Mesendoderm (in vitro differentiated cells): Measurements from ENCODE around the gene IFNG.

Experiments used
- DNase-seq: peaks from one replicate; pipeline ENCODE4 v3.0.0; 2013
- H2AK5ac ChIP-seq: 2 replicates; pipeline ENCODE4 v1.6.1; 2013; ENCODE audit warnings: low read length, inconsistent platforms
- H2BK120ac ChIP-seq: 2 replicates; pipeline ENCODE4 v1.6.1; 2013; ENCODE audit warnings: low read depth, mild to moderate bottlenecking, low read length, moderate library complexity, mixed read lengths
- H2BK15ac ChIP-seq: replicated peaks from 2 replicates; pipeline ENCODE4 v1.6.1; 2013; ENCODE audit warnings: low read depth, mild to moderate bottlenecking, moderate library complexity
- H2BK5ac ChIP-seq: 2 replicates; pipeline ENCODE4 v1.6.1; 2013; ENCODE audit warnings: low read length, inconsistent platforms
- H3K18ac ChIP-seq: 2 replicates; pipeline ENCODE4 v1.6.1; 2013; ENCODE audit warnings: mild to moderate bottlenecking, low read length, mixed read lengths
- H3K23ac ChIP-seq: one replicate; pipeline ENCODE4 v1.6.1; 2013; ENCODE audit warnings: low read length
- H3K27ac ChIP-seq: 2 replicates; pipeline ENCODE4 v1.5.1; 2013; ENCODE audit warnings: low read depth, mild to moderate bottlenecking, inconsistent platforms, low read length, moderate library complexity
- H3K27me3 ChIP-seq: 2 replicates; pipeline ENCODE4 v1.6.1; 2013; ENCODE audit warnings: low read length, control low read depth, mild to moderate bottlenecking, inconsistent platforms; ENCODE audit not compliant: insufficient read depth, poor library complexity
- H3K36me3 ChIP-seq: 2 replicates; pipeline ENCODE4 v1.6.1; 2013; ENCODE audit warnings: low read length, inconsistent platforms; ENCODE audit not compliant: control insufficient read depth, insufficient read depth
- H3K4ac ChIP-seq: one replicate; pipeline ENCODE4 v1.6.1; 2013; ENCODE audit warnings: low read depth, mild to moderate bottlenecking, low read length, moderate library complexity
- H3K4me1 ChIP-seq: 2 replicates; pipeline ENCODE4 v1.6.1; 2013; ENCODE audit warnings: low read depth, low read length, inconsistent platforms; ENCODE audit not compliant: control insufficient read depth
- H3K4me2 ChIP-seq: 2 replicates; pipeline ENCODE4 v1.6.1; 2013; ENCODE audit warnings: low read length
- H3K4me3 ChIP-seq: 2 replicates; pipeline ENCODE4 v1.5.1; 2013; ENCODE audit warnings: mild to moderate bottlenecking, low read length
- H3K56ac ChIP-seq: one replicate; pipeline ENCODE4 v1.6.1; 2013; ENCODE audit warnings: low read length
- H3K79me1 ChIP-seq: 2 replicates; pipeline ENCODE4 v1.6.1; 2013; ENCODE audit warnings: low read length, inconsistent platforms
- H3K79me2 ChIP-seq: 2 replicates; pipeline ENCODE4 v1.6.1; 2013; ENCODE audit warnings: mild to moderate bottlenecking, low read length; ENCODE audit not compliant: control insufficient read depth, insufficient read depth
- H3K9ac ChIP-seq: 2 replicates; pipeline ENCODE4 v1.6.1; 2013; ENCODE audit warnings: low read length, inconsistent platforms
- H4K5ac ChIP-seq: one replicate; pipeline ENCODE4 v1.6.1; 2013; ENCODE audit warnings: low read length
- H4K8ac ChIP-seq: one replicate; pipeline ENCODE4 v1.6.1; 2013; ENCODE audit warnings: low read depth, mild to moderate bottlenecking, control low read depth, low read length, moderate library complexity
- WGBS: extraction: QIAGEN DNeasy Blood & Tissue Kit; methylation state at CpG from one replicate; pipeline ENCODE4 v1.1.7; 2013; ENCODE audit warnings: low lambda C conversion rate, missing lambda C conversion rate; ENCODE audit not compliant: insufficient coverage; ENCODE audit errors: extremely low coverage; 5-methylcytosine and 5-hydroxymethylcytosine counted together

Gene IFNG

DNA sequence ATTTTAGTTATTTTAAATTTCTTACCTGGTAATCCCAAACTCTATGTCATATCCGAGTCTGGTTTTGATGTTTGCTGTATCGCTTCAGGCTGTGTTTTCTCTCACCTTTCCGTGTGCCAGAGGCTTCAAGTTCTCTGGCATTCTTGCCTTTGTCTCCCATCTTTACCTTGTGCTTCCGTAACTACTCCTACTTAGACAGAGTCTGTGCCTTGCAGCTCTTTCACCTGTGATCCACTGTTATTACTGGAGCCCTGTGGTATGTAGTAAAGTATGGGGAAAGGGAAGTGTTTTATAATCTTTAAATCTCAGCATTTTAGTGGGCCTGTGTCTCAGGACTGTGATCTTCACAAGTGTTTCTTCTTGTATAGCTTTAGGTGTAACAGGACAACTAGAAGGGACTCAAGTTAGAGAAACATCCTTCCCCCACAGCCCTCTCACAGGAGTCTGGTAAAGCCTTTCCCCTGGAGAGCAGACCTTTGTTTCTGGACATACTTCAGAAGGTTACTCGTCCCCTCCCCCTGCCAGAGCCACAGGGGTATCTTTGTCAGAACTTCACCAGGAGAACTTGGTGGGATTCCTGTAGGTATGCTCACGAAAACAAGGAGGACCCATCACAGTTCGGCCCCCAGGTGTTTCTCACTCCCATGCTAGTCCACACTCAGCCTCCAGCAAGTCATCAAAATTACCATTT is 11.1 kb downstream of the IFNG start:
- no CpG with 5 or more reads among the region's 7 CpGs for WGBS
- Histone ChIP-seq H2AK5ac (no peak overlapping the region), H3K18ac (no peak overlapping the region), H3K4me3 (no peak overlapping the region), H3K27ac (no peak overlapping the region), H2BK120ac (no peak overlapping the region), H4K5ac (no peak overlapping the region), H3K23ac (no peak overlapping the region), H3K4me1 (peaks cover 4% of the 10 kb centered on the region), H2BK15ac (no peak overlapping the region), H3K56ac (no peak overlapping the region), H3K4ac (no peak overlapping the region), H3K36me3 (no peaks in the 10 kb centered on the region), H3K9ac (no peak overlapping the region), H3K4me2 (no peak overlapping the region), H3K79me2 (no peaks in the 10 kb centered on the region), H2BK5ac (no peak overlapping the region), H3K79me1 (no peaks in the 10 kb centered on the region), H4K8ac (no peak overlapping the region), H3K27me3 (no peaks in the 10 kb centered on the region)
- DNase-seq: peak; percentile 35

- Histone ChIP-seq H3K4me3 (no peak overlapping the region), H3K9ac (no peak overlapping the region), H3K27me3 (no peaks in the 10 kb centered on the region), H4K5ac (no peak overlapping the region), H2BK15ac (no peak overlapping the region), H3K4me1 (peaks cover 5% of the 10 kb centered on the region), H3K4me2 (no peak overlapping the region), H3K27ac (no peak overlapping the region), H2AK5ac (no peak overlapping the region), H3K36me3 (no peaks in the 10 kb centered on the region), H3K56ac (no peak overlapping the region), H4K8ac (no peak overlapping the region), H3K4ac (no peak overlapping the region), H3K79me2 (no peaks in the 10 kb centered on the region), H3K79me1 (no peaks in the 10 kb centered on the region), H3K18ac (no peak overlapping the region), H3K23ac (no peak overlapping the region), H2BK120ac (no peak overlapping the region), H2BK5ac (no peak overlapping the region)
- peak; percentile 80 for DNase-seq
These were observed 19.0 kb downstream of the IFNG start for GRCh38 chr12:68140556-68140955.

GRCh38 chr12:68139941-68140340 is 19.6 kb downstream of the IFNG start:
- Histone ChIP-seq H3K27me3 (no peaks in the 10 kb centered on the region), H3K4ac (no peak overlapping the region)
- no CpG with 5 or more reads among the region's 1 CpG for WGBS

GRCh38 chr12:68139001-68139400 is 20.5 kb downstream of the IFNG start:
- Histone ChIP-seq H3K9ac (no peak overlapping the region), H3K4ac (no peak overlapping the region), H2AK5ac (no peak overlapping the region), H2BK15ac (no peak overlapping the region), H4K5ac (no peak overlapping the region), H3K4me3 (no peak overlapping the region), H3K79me1 (no peaks in the 10 kb centered on the region), H3K27me3 (no peaks in the 10 kb centered on the region), H3K4me1 (peaks cover 5% of the 10 kb centered on the region), H3K23ac (no peak overlapping the region), H3K79me2 (no peaks in the 10 kb centered on the region), H3K4me2 (no peak overlapping the region), H3K27ac (no peak overlapping the region), H4K8ac (no peak overlapping the region), H2BK120ac (no peak overlapping the region), H3K18ac (no peak overlapping the region), H3K56ac (no peak overlapping the region), H2BK5ac (no peak overlapping the region), H3K36me3 (no peaks in the 10 kb centered on the region)
- no CpG with 5 or more reads among the region's 1 CpG for WGBS
- no peak for DNase-seq

More at GRCh38 chr12:68139941-68140340, 19.6 kb downstream of the IFNG start:
- DNase-seq: no peak
- no peak overlapping the region for H2BK15ac ChIP-seq
- no peaks in the 10 kb centered on the region for H3K79me2 ChIP-seq
- H3K27ac ChIP-seq: no peak overlapping the region
- H2BK5ac ChIP-seq: no peak overlapping the region
- H3K9ac ChIP-seq: no peak overlapping the region
- no peak overlapping the region for H2AK5ac ChIP-seq
- H3K4me1 ChIP-seq: peaks cover 5% of the 10 kb centered on the region
- no peak overlapping the region for H4K8ac ChIP-seq
- no peak overlapping the region for H4K5ac ChIP-seq
- no peak overlapping the region for H3K4me3 ChIP-seq
- H3K56ac ChIP-seq: no peak overlapping the region
- no peak overlapping the region for H2BK120ac ChIP-seq
- H3K79me1 ChIP-seq: no peaks in the 10 kb centered on the region
- H3K36me3 ChIP-seq: no peaks in the 10 kb centered on the region
- H3K4me2 ChIP-seq: no peak overlapping the region
- H3K23ac ChIP-seq: no peak overlapping the region
- no peak overlapping the region for H3K18ac ChIP-seq

- no peak overlapping the region for H2AK5ac ChIP-seq
These were observed 21.1 kb downstream of the IFNG start for GRCh38 chr12:68138480-68138879.

DNA sequence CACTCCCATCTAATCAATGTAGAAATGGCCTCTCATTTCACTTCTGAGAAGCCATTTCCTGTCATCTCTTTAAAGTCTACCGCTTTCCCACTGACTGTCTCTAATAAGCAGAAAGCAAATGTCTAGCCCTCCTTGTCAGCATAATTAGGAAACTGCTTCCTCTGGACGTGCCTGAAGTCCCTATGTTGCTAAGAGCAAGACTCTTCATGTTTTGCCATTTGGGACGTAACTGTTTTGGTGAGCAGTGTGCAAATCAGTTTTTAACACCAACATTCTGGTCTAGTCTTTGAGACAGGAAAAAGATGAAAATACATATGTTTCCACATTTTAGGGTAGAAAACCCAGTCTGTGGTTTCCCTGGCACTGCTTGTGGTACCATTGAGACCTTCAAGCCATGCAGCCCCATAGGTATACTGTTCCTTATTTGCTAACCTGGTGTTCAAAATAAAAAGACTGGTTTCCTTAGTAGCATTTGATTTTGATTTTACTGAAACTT is 22.2 kb downstream of the IFNG start:
- Histone ChIP-seq H3K27ac (no peak overlapping the region), H3K79me2 (no peaks in the 10 kb centered on the region), H4K5ac (no peak overlapping the region), H2BK15ac (no peak overlapping the region), H3K79me1 (no peaks in the 10 kb centered on the region), H2BK120ac (no peak overlapping the region), H3K9ac (no peak overlapping the region), H2AK5ac (no peak overlapping the region), H3K27me3 (no peaks in the 10 kb centered on the region), H3K4me2 (no peak overlapping the region), H2BK5ac (no peak overlapping the region), H3K23ac (no peak overlapping the region), H3K36me3 (no peaks in the 10 kb centered on the region), H3K4me1 (peaks cover 5% of the 10 kb centered on the region), H3K4ac (no peak overlapping the region), H3K4me3 (no peak overlapping the region), H4K8ac (no peak overlapping the region), H3K56ac (no peak overlapping the region), H3K18ac (no peak overlapping the region)
- no peak for DNase-seq
- WGBS: no CpG with 5 or more reads among the region's 3 CpGs

More at GRCh38 chr12:68138480-68138879, 21.1 kb downstream of the IFNG start:
- Histone ChIP-seq H4K8ac (no peak overlapping the region), H2BK5ac (no peak overlapping the region), H3K4me2 (no peak overlapping the region), H3K4ac (no peak overlapping the region), H3K23ac (no peak overlapping the region), H3K4me1 (peaks cover 5% of the 10 kb centered on the region), H2BK120ac (no peak overlapping the region), H3K27me3 (no peaks in the 10 kb centered on the region), H3K36me3 (no peaks in the 10 kb centered on the region), H3K27ac (no peak overlapping the region), H3K18ac (no peak overlapping the region), H2BK15ac (no peak overlapping the region), H3K79me1 (no peaks in the 10 kb centered on the region), H3K9ac (no peak overlapping the region), H4K5ac (no peak overlapping the region), H3K56ac (no peak overlapping the region), H3K4me3 (no peak overlapping the region), H3K79me2 (no peaks in the 10 kb centered on the region)
- WGBS: no CpG with 5 or more reads among the region's 2 CpGs
- DNase-seq: no peak
